A549 (cell line): ENCODE measurements around the gene GNLY. TPM values are rescaled to one million over a fixed set of nuclear protein-coding genes. Genes with fewer than 3 reads are reported as not detected.

Source experiments
- ATAC-seq, 2 experiments: fragments of 200-7000 bp in 1 of 2; fragments of >200 bp in 1 of 2; cut with Nextera tagmentation in 1 of 2; cut with Tn5 transposase in 1 of 2; 3 replicates each; pipeline versions ENCODE4 v1.8.0 to v1.9.1; 2018 to 2020; ENCODE audit warnings: mild to moderate bottlenecking in 1 of 2, moderate library complexity in 1 of 2
- CTCF ChIA-PET: fragments of 300-600 bp; sonication (Branson Sonifier 250); formaldehyde crosslinking; extraction: SDS; loops from one replicate; lab custom pipeline; 2021; ENCODE audit warnings: antibody characterized with exemption, inconsistent platforms; lab: Yijun Ruan, JAX
- POLR2A ChIA-PET: fragments of 350-600 bp; formaldehyde crosslinking; extraction: SDS; loops from one replicate; lab custom pipeline; 2021; ENCODE audit warnings: antibody characterized with exemption, inconsistent platforms; lab: Yijun Ruan, JAX
- DNase-seq, 2 experiments: peaks; one replicate each; pipeline versions ENCODE4 v3.0.0 to v3.0.0-alpha.2; 2011 to 2016; ENCODE audit warnings: low read depth in 1 of 2, low spot score in 1 of 2
- FAIRE-seq: peaks from 2 replicates; lab custom pipeline; 2011; peaks lifted over from hg19 to GRCh38; lab: Jason Lieb, UNC
- H3K27ac ChIP-seq, 2 experiments: fragments of >200 bp; sonication (Bioruptor Twin); formaldehyde crosslinking; 3 replicates each; pipeline ENCODE4 v1.5.1; 2016 to 2017
- H3K4me1 ChIP-seq: fragments of >200 bp; sonication (Bioruptor Twin); formaldehyde crosslinking; 3 replicates; pipeline ENCODE4 v1.6.1; 2016
- H3K4me2 ChIP-seq: fragments of >200 bp; sonication (Bioruptor Twin); formaldehyde crosslinking; 3 replicates; pipeline ENCODE4 v1.6.1; 2016
- H3K4me3 ChIP-seq: fragments of >200 bp; sonication (Bioruptor Twin); formaldehyde crosslinking; 3 replicates; pipeline ENCODE4 v1.5.1; 2016
- H3K9me3 ChIP-seq: fragments of >200 bp; sonication (Bioruptor Twin); formaldehyde crosslinking; 3 replicates; pipeline ENCODE4 v1.6.1; 2016
- ATOH8 ChIP-seq: fragments of 250-450 bp; sonication (Bioruptor Pico); IDR thresholded peaks from 2 replicates; pipeline ENCODE4 v1.5.0; 2020; ENCODE audit warnings: low read depth, mild to moderate bottlenecking, moderate library complexity
- CBX2 ChIP-seq: fragments of 200-600 bp; sonication (generic); IDR thresholded peaks from 2 replicates; pipeline ENCODE4 v1.6.1; 2016; ENCODE audit warnings: low read depth, mild to moderate bottlenecking, borderline replicate concordance
- CBX8 ChIP-seq: fragments of 200-600 bp; sonication (generic); IDR thresholded peaks from 2 replicates; pipeline ENCODE4 v1.6.1; 2016
- CHD2 ChIP-seq: fragments of 150-350 bp; IDR thresholded peaks from 2 replicates; pipeline ENCODE4 v1.6.1; 2014; ENCODE audit warnings: low read length; ENCODE audit not compliant: partially characterized antibody
- CHD4 ChIP-seq: fragments of 200-600 bp; sonication (generic); IDR thresholded peaks from 2 replicates; pipeline ENCODE4 v1.6.1; 2016; ENCODE audit warnings: antibody characterized with exemption, mild to moderate bottlenecking, borderline replicate concordance
- CTCF ChIP-seq: fragments of >200 bp; sonication (Bioruptor Twin); formaldehyde crosslinking; IDR thresholded peaks from 3 replicates; pipeline ENCODE4 v1.5.1; 2016
- EP300 ChIP-seq, 2 experiments: fragments of >200 bp; sonication (Bioruptor Twin); formaldehyde crosslinking; IDR thresholded peaks; 2 replicates in 1 of 2; 3 replicates in 1 of 2; pipeline ENCODE4 v1.6.1; 2016 to 2017
- FOSL2 ChIP-seq, 2 experiments: fragments of 450-650 bp in 1 of 2; fragments of >200 bp in 1 of 2; sonication (Bioruptor Twin) in 1 of 2; formaldehyde crosslinking; IDR thresholded peaks; 2 replicates each; pipeline versions ENCODE4 v1.5.0 to v1.6.1; 2016 to 2020; ENCODE audit warnings: mild to moderate bottlenecking in 1 of 2, moderate library complexity in 1 of 2
- HDAC2 ChIP-seq: fragments of 200-600 bp; sonication (generic); IDR thresholded peaks from 2 replicates; pipeline ENCODE4 v1.6.1; 2016
- HEYL ChIP-seq: fragments of 250-450 bp; sonication (Bioruptor Pico); IDR thresholded peaks from 2 replicates; pipeline ENCODE4 v1.8.0; 2021; ENCODE audit warnings: mild to moderate bottlenecking, moderate library complexity
- HMGXB4 ChIP-seq: fragments of 250-450 bp; sonication (Bioruptor Pico); IDR thresholded peaks from 2 replicates; pipeline ENCODE4 v1.5.0; 2021; ENCODE audit warnings: mild to moderate bottlenecking, moderate library complexity, borderline replicate concordance
- JUN ChIP-seq, 2 experiments: fragments of >200 bp; sonication (Bioruptor Twin); formaldehyde crosslinking; IDR thresholded peaks; 2 replicates in 1 of 2; 3 replicates in 1 of 2; pipeline ENCODE4 v1.6.1; 2016 to 2017
- JUNB ChIP-seq: fragments of >200 bp; sonication (Bioruptor Twin); formaldehyde crosslinking; IDR thresholded peaks from 2 replicates; pipeline ENCODE4 v1.6.1; 2016
- MAFK ChIP-seq: fragments of 450-650 bp; IDR thresholded peaks from 2 replicates; pipeline ENCODE4 v1.6.1; 2014; ENCODE audit not compliant: partially characterized antibody
- NR3C1 ChIP-seq: fragments of >200 bp; sonication (Bioruptor Twin); formaldehyde crosslinking; IDR thresholded peaks from 3 replicates; pipeline ENCODE4 v1.6.1; 2017
- PHF8 ChIP-seq: fragments of 200-600 bp; sonication (generic); IDR thresholded peaks from 2 replicates; pipeline ENCODE4 v1.6.1; 2016; ENCODE audit warnings: low read depth, mild to moderate bottlenecking, antibody characterized with exemption, moderate library complexity, borderline replicate concordance
- POLR2A ChIP-seq: IDR thresholded peaks from 2 replicates; pipeline ENCODE4 v1.6.1; 2012; ENCODE audit warnings: mild to moderate bottlenecking, low read length
- POLR2AphosphoS2 ChIP-seq: conservative IDR thresholded peaks from 2 replicates; pipeline ENCODE4 v1.6.1; 2012; ENCODE audit warnings: low read length, improper control_type of control experiment, inconsistent platforms
- RAD21 ChIP-seq, 2 experiments: fragments of >200 bp in 1 of 2; sonication (Bioruptor Twin) in 1 of 2; formaldehyde crosslinking in 1 of 2; IDR thresholded peaks in 1 of 2; conservative IDR thresholded peaks in 1 of 2; 2 replicates in 1 of 2; 3 replicates in 1 of 2; pipeline ENCODE4 v1.6.1; 2012 to 2018; ENCODE audit warnings: inconsistent platforms in 1 of 2
- RARB ChIP-seq: fragments of 250-450 bp; sonication (Bioruptor Pico); IDR thresholded peaks from 2 replicates; pipeline ENCODE4 v1.8.0; 2021; ENCODE audit warnings: mild to moderate bottlenecking, moderate library complexity
- RCOR1 ChIP-seq: fragments of 150-350 bp; IDR thresholded peaks from 2 replicates; pipeline ENCODE4 v1.6.1; 2014; ENCODE audit warnings: antibody characterized with exemption, low read length, low read depth
- RFX5 ChIP-seq: fragments of 450-650 bp; IDR thresholded peaks from 2 replicates; pipeline ENCODE4 v1.7.1; 2014; ENCODE audit warnings: antibody characterized with exemption, mild to moderate bottlenecking, moderate library complexity
- SMC3 ChIP-seq: fragments of >200 bp; sonication (Bioruptor Twin); formaldehyde crosslinking; IDR thresholded peaks from 3 replicates; pipeline ENCODE4 v1.6.1; 2018; ENCODE audit warnings: inconsistent platforms
- TP53 ChIP-seq: fragments of 250-450 bp; sonication (Bioruptor Pico); IDR thresholded peaks from 2 replicates; pipeline ENCODE4 v1.5.0; 2021; ENCODE audit warnings: mild to moderate bottlenecking, moderate library complexity
- USF2 ChIP-seq: fragments of 450-650 bp; IDR thresholded peaks from 2 replicates; pipeline ENCODE4 v1.6.1; 2014; ENCODE audit warnings: antibody characterized with exemption
- ZFP36 ChIP-seq: fragments of 450-650 bp; IDR thresholded peaks from 2 replicates; pipeline ENCODE4 v1.6.1; 2014; ENCODE audit warnings: borderline replicate concordance; ENCODE audit not compliant: partially characterized antibody
- ZSCAN20 ChIP-seq: fragments of 250-450 bp; sonication (Bioruptor Pico); IDR thresholded peaks from 2 replicates; pipeline ENCODE4 v1.8.0; 2022; ENCODE audit warnings: mild to moderate bottlenecking, moderate library complexity
- WGBS: methylation state at CpG from one replicate; pipeline ENCODE4 v1.1.6; 2017; ENCODE audit errors: missing lambda C conversion rate; 5-methylcytosine and 5-hydroxymethylcytosine counted together
- polyA plus RNA-seq, 4 experiments: library from polyadenylated mRNA; depleted of rRNA in 3 of 4; stranded (reverse); fragments of >200 nt; fragmentation: RNase III in 1 of 4; extraction: RNeasy Plus Mini Kit Qiagen cat#74134 plus additional on column Dnase treatment in 1 of 4; gene quantifications; 2 replicates in 3 of 4; 3 replicates in 1 of 4; pipeline ENCODE4 v1.2.3, GENCODE V29; 2011 to 2017
- TF ChIP-seq, protein P1 (sequence below): fragments of 150-350 bp; IDR thresholded peaks from 2 replicates; pipeline ENCODE4 v1.6.1; 2014; ENCODE audit warnings: low read depth, mild to moderate bottlenecking, low read length

Gene GNLY
- polyA plus RNA-seq, 2 of the 4 experiments (the other 2 are of a cell fraction): not detected

- no peak for ATAC-seq
- WGBS: 88% methylated on average over 7 of the region's 7 CpGs
- no peak for TF ChIP-seq TP53 (CRISPR knock-in tag)
- no peak for TF ChIP-seq RAD21 (conservative IDR thresholded peaks at IDR 0.05 in 1 of 2, IDR thresholded peaks at IDR 0.05 in 1 of 2)
- TF ChIP-seq, protein P1, sequence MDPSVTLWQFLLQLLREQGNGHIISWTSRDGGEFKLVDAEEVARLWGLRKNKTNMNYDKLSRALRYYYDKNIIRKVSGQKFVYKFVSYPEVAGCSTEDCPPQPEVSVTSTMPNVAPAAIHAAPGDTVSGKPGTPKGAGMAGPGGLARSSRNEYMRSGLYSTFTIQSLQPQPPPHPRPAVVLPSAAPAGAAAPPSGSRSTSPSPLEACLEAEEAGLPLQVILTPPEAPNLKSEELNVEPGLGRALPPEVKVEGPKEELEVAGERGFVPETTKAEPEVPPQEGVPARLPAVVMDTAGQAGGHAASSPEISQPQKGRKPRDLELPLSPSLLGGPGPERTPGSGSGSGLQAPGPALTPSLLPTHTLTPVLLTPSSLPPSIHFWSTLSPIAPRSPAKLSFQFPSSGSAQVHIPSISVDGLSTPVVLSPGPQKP: no peak
- TF ChIP-seq RFX5: no peak
- TF ChIP-seq ZSCAN20 (CRISPR knock-in tag): no peak
- no peak for TF ChIP-seq RCOR1
- TF ChIP-seq HMGXB4 (CRISPR knock-in tag): no peak
- no peak for TF ChIP-seq FOSL2 (IDR thresholded peaks at IDR 0.05)
- no peak for TF ChIP-seq FOSL2 (CRISPR knock-in tag; IDR thresholded peaks at IDR 0.05)
- TF ChIP-seq CHD4: no peak
- TF ChIP-seq CBX8: no peak
- TF ChIP-seq POLR2A: no peak
- no peak for TF ChIP-seq EP300 (IDR thresholded peaks at IDR 0.05)
- no peak for TF ChIP-seq PHF8
- no peak for TF ChIP-seq CBX2
- no peak for TF ChIP-seq HEYL
- TF ChIP-seq JUN (IDR thresholded peaks at IDR 0.05): no peak
- no peak for TF ChIP-seq RARB (CRISPR knock-in tag)
- TF ChIP-seq NR3C1: no peak
- TF ChIP-seq ATOH8 (CRISPR knock-in tag): no peak
- Histone ChIP-seq H3K4me3 (no peak overlapping the region), H3K4me2 (no peak overlapping the region), H3K9me3 (no peaks in the 10 kb centered on the region), H3K4me1 (peaks cover 28% of the 10 kb centered on the region), H3K27ac (peak overlapping the region in 1 of 2 experiments; percentile 74; a peak in 2 of 6 replicates)
- ChIA-PET CTCF (interaction anchor here (0.6 to 10.5 kb wide), 14 partner anchors 8 to 732 kb away, joined by 3 to 73 read pairs (median 4); partner anchors contain the start of gene GNLY), POLR2A (no interaction called here)
- no peak for DNase-seq
- no peak for FAIRE-seq
These were observed 33.4 kb upstream of the GNLY start for GRCh38 chr2:85660725-85661124.

DNA sequence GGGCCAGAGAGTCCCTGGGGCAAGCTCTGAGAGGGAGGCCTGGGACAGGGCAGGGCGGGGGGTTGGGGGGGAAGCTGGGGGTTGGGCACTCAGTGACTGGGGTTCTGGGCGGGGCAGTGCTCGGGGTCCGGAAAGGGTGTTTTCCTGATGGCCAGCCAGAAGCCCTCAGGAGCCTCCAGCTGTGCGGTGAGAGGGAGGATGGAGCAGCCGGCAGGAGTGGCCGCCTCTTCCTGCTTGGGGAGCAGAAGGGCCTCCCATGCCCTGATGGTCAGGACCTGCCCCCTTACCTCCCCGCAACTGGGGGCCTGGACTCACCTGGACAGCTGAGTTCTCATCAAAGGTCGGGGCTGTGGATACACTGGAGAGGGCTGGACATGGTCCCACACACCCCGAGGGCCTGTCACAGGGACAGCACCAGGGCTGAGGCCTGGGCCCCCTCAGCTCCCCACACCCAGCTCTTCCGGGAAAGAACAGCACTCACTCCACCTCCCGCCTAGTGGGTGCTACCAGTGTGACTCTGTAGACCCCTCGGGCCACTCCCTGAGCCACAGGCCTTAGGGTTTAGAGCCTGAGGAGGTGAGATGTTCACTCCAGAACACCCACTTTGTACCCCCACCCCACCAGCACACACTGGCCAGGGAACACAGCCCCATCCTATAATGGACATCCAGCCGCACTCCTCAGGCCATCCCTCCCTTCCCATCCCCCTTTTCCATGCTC, 32.9 kb upstream of the GNLY start:
- ATAC-seq (peak in 1 of 2 experiments; percentile 3; a peak in 1 of 6 replicates), DNase-seq (no peak), FAIRE-seq (no peak)
- CTCF ChIA-PET: interaction anchor here (0.6 to 10.5 kb wide), 15 partner anchors 8 to 733 kb away, joined by 3 to 73 read pairs (median 4); partner anchors contain the start of gene GNLY
- POLR2A ChIA-PET: no interaction called here
- Histone ChIP-seq H3K4me1 (peaks cover 22% of the 10 kb centered on the region), H3K27ac (peak overlapping the region in 1 of 2 experiments; percentile 74; a peak in 2 of 6 replicates), H3K9me3 (no peaks in the 10 kb centered on the region), H3K4me3 (no peak overlapping the region), H3K4me2 (no peak overlapping the region)
- 87% methylated on average over 11 of the region's 14 CpGs for WGBS
- TF ChIP-seq CTCF: no peak
- no peak for TF ChIP-seq SMC3
- no peak for TF ChIP-seq RARB (CRISPR knock-in tag)
- TF ChIP-seq USF2: no peak
- no peak for TF ChIP-seq ZFP36
- TF ChIP-seq POLR2AphosphoS2: no peak
- TF ChIP-seq, protein P1: no peak
- no peak for TF ChIP-seq CBX8
- no peak for TF ChIP-seq MAFK
- TF ChIP-seq HDAC2: no peak
- TF ChIP-seq JUNB: no peak
- TF ChIP-seq CHD2: no peak
- no peak for TF ChIP-seq JUN (IDR thresholded peaks at IDR 0.05)
- TF ChIP-seq ZSCAN20 (CRISPR knock-in tag): no peak
- no peak for TF ChIP-seq RCOR1
- TF ChIP-seq, all 56 proteins: peak for 0
